ENCODE results near the gene CRCP.
"Not testable (repeated sequence)": the region's sequence is repeated elsewhere in the genome, so short reads cannot be mapped to it uniquely, and the experiment has no call there.

CRCP gene

DNA sequence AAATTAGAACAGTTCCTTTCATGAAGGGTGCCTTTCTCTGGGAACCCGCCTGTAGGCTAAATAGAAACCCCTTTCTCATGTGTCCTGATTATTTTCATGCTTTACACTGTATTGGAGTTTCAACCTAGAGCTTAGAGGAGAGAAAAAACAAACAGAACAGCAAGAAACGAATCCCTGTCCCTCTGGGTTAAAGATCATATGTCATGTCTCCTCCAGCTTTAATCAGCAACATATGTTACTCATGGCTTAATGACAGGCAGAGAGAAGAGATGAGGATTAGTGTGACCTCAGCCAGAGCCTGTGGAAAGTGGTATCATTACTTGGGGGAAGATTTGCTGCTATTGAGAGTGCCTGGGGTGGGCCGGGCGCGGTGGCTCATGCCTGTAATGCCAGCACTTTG is 32.1 kb downstream of the CRCP start:
- no peak for DNase-seq (ENCODE audit: extremely low spot score)
- CTCF ChIA-PET: no interaction called here
- POLR2A ChIA-PET: interaction anchor here (0.7 kb wide), 1 partner anchor 572 kb away, joined by 4 read pairs; no protein-coding TSS in a partner anchor
- TF ChIP-seq, protein P1, sequence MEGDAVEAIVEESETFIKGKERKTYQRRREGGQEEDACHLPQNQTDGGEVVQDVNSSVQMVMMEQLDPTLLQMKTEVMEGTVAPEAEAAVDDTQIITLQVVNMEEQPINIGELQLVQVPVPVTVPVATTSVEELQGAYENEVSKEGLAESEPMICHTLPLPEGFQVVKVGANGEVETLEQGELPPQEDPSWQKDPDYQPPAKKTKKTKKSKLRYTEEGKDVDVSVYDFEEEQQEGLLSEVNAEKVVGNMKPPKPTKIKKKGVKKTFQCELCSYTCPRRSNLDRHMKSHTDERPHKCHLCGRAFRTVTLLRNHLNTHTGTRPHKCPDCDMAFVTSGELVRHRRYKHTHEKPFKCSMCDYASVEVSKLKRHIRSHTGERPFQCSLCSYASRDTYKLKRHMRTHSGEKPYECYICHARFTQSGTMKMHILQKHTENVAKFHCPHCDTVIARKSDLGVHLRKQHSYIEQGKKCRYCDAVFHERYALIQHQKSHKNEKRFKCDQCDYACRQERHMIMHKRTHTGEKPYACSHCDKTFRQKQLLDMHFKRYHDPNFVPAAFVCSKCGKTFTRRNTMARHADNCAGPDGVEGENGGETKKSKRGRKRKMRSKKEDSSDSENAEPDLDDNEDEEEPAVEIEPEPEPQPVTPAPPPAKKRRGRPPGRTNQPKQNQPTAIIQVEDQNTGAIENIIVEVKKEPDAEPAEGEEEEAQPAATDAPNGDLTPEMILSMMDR (IDR thresholded peaks at IDR 0.05; ENCODE audit: control extremely low read depth, extremely low read depth, low read depth, missing control alignments): no peak

DNA sequence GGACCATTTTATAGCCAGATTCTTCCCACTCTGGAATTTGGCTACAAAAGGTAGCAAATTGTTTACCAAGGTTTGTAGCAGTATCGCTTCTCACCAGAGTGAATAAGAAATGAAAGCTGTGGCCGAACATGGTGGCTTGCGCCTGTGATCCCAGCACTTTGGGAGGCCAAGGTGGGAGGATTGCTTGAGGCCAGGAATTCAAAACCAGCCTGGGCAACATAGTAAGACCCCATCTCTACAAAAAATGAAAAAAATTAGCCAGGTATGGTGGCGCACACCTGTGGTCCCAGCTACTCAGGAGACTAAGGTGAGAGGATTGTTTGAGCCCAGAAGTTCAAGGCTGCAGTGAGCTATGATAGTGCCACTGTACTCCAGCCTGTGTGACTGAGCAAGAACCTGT is 33.0 kb downstream of the CRCP start:
- POLR2A ChIA-PET; DNase-seq (ENCODE audit: extremely low spot score): not testable (repeated sequence)
- CTCF ChIA-PET: interaction anchor here (1.0 to 1.3 kb wide), 2 partner anchors 10 to 51 kb away, joined by 3 read pairs; no protein-coding TSS in a partner anchor

DNA sequence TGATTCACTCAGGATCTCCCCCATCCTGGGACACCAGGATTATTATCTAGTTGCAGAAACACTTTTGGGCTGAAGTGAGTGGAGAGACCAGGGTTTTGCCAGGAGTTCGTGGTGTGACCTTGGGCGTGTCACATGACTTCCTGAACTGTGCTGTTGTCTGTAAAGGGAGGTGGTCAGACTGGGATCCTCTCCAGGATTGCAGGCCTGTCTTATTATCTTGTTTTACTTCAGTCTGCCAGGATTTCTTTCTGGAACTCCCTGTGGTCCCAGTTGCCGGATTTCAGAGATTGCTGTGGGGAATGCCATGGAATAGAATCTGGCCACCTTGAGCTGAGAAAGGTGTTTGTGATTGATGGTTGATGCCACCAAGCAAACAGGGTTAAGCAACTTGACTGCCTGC is 35.8 kb downstream of the CRCP start:
- no peak for DNase-seq (ENCODE audit: extremely low spot score)
- CTCF ChIA-PET: no interaction called here
- TF ChIP-seq, protein P1 (IDR thresholded peaks at IDR 0.05; ENCODE audit: control extremely low read depth, extremely low read depth, low read depth, missing control alignments): no peak
- POLR2A ChIA-PET: no interaction called here

DNA sequence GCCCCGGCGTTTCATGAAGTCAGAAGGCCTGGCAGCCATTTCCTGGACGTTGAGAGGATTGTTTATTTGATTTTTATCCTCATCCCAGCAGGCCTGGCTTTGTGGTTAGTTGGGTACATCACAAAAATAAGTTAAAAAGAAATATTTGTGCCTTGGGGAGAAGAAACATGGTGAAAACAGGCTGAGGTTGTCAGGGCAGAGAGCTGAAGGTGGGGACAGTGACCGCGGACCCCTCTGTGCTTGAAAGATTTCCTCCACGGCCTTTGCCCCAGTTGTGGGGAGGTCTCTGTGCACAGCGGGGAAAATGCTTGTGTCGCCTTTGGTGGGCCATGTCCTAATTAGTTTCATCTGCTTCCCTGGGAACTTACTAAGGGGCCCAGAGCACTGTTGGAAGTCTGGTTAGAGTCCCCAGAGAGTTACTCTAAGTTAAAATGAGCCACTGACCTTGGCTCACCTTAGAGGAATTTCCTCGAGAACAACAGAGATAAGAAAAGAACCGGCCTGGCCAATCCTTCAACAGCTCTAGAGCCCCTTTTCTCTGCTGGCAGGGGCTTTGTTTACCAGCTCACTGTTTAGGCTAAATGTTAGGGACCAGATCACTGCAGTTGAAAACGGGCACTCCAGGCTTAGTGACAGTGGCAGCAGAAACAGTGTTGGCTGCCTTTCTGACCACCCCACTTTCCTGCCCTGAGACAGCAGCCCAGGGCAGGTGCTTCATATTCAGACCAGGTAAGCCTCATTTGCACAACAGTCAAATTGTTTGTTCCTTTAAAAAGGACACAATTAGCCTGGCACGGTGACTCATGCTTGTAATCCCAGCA is 37.9 kb downstream of the CRCP start:
- CTCF ChIA-PET: no interaction called here

DNA sequence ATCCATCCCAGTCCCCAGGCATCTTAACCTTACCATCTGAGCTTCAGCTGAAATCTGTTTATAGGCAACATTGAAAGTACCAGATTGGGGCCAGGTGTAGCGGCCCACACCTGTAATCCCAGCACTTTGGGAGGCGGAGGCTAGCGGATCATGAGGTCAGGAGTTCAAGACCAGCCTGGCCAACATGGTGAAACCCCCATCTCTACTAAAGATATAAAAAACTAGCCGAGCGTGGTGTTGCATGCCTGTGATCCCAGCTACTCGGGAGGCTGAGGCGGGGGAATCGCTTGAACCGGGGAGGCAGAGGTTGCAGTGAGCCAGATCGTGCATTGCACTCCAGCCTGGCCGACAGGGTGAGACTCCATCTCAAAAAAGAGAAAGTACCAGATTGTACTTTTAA is 39.0 kb downstream of the CRCP start:
- TF ChIP-seq, protein P1 (IDR thresholded peaks at IDR 0.05; ENCODE audit: control extremely low read depth, extremely low read depth, low read depth, missing control alignments): no peak
- ChIA-PET CTCF (no interaction called here), POLR2A (no interaction called here)
- no peak for DNase-seq (ENCODE audit: extremely low spot score)

More for the DNA sequence above, 37.9 kb downstream of the CRCP start:
- TF ChIP-seq, protein P1 (IDR thresholded peaks at IDR 0.05; ENCODE audit: control extremely low read depth, extremely low read depth, low read depth, missing control alignments): no peak
- no peak for DNase-seq (ENCODE audit: extremely low spot score)
- POLR2A ChIA-PET: no interaction called here

DNA sequence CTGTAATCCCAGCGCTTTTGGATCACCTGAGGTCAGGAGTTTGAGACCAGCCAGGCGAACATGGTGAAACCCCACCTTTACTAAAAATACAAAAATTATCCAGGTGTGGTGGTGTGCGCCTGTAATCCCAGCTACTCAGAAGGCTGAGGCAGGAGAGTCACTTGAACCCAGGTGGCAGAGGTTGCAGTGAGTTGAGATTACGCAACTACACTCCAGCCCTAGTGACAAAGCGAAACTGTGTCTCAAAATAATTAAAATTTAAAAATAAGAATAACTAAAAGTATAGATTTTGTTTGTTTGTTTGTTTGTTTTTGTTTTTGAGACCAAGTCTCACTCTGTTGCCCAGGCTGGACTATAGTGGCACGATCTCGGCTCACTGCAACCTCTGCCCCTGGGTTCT is 41.4 kb downstream of the CRCP start:
- DNase-seq (ENCODE audit: extremely low spot score); CTCF ChIA-PET: not testable (repeated sequence)
- POLR2A ChIA-PET: interaction anchor here (0.7 kb wide), 1 partner anchor 413 kb away, joined by 4 read pairs; no protein-coding TSS in a partner anchor

DNA sequence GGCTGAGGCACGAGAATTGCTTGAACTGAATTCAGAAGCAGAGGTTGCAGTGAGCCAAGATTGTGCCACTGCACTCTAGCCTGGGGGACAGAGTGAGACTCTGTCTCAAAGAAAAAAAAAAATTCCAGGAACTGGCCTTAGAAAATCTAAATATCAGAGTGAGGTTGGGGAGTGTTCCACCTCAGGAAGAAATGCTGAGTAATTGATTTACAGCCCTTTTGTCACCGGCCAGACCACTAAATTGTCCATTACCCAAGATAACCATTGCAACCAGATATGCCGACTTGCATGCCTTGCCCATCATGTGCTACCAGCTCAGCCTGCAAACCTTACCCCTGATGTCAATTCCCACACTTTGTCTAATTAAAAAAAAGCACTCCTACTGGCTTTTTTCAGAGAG is 42.4 kb downstream of the CRCP start:
- CTCF ChIA-PET: interaction anchor here (1.0 kb wide), 1 partner anchor 9 kb away, joined by 3 read pairs; no protein-coding TSS in a partner anchor
- TF ChIP-seq, protein P1 (IDR thresholded peaks at IDR 0.05; ENCODE audit: control extremely low read depth, extremely low read depth, low read depth, missing control alignments): no peak
- DNase-seq (ENCODE audit: extremely low spot score): no peak
- POLR2A ChIA-PET: no interaction called here

Data from GM10248 (cell line).